Upper lobe of left lung (tissue), 6 donors: ENCODE data around the gene MYPOP. TPM values are rescaled to one million over a fixed set of nuclear protein-coding genes. Genes with fewer than 3 reads are reported as not detected.

Experiments
- ATAC-seq, 2 donors: fragments of 200-7000 bp; cut with Tn5 transposase; one replicate each; pipeline ENCODE4 v1.9.1; 2022; ENCODE audit warnings: mild to moderate bottlenecking in 2 of 2, moderate library complexity in 2 of 2; ENCODE audit not compliant: low FRiP score in 2 of 2
- DNase-seq, 2 donors: peaks; one replicate each; pipeline ENCODE4 v3.0.0-alpha.2; 2019 to 2020
- H3K27ac ChIP-seq, 4 donors: fragments of 200-600 bp; sonication (generic); one replicate each; pipeline ENCODE4 v1.5.1; 2016 to 2019
- H3K27me3 ChIP-seq, 4 donors: fragments of 200-600 bp; sonication (generic); one replicate each; pipeline ENCODE4 v1.5.1; 2017 to 2019
- H3K36me3 ChIP-seq, 4 donors: fragments of 200-600 bp; sonication (generic); one replicate each; pipeline ENCODE4 v1.5.1; 2016 to 2019
- H3K4me1 ChIP-seq, 4 donors: fragments of 200-600 bp; sonication (generic); one replicate each; pipeline ENCODE4 v1.5.1; 2018 to 2019
- H3K4me3 ChIP-seq, 4 donors: fragments of 200-600 bp; sonication (generic); one replicate each; pipeline ENCODE4 v1.5.1; 2017 to 2019; ENCODE audit warnings: mild to moderate bottlenecking in 2 of 4, moderate library complexity in 1 of 4
- H3K9me3 ChIP-seq, 4 donors: fragments of 200-600 bp; sonication (generic); one replicate each; pipeline ENCODE4 v1.5.1; 2018 to 2019
- CTCF ChIP-seq, 6 experiments: fragments of 450-650 bp in 4 of 6; fragments of 200-600 bp in 2 of 6; sonication (generic) in 2 of 6; IDR thresholded peaks; one replicate each; pipeline ENCODE4 v1.5.1; 2016 to 2019; ENCODE audit warnings: antibody characterized with exemption in 6 of 6
- EP300 ChIP-seq, 4 donors: sonication (generic); formaldehyde crosslinking; IDR thresholded peaks; one replicate each; pipeline ENCODE4 v1.5.1; 2017; ENCODE audit warnings: antibody characterized with exemption in 4 of 4, control low read depth in 2 of 4
- POLR2A ChIP-seq, 4 donors: fragments of 450-650 bp; IDR thresholded peaks; one replicate each; pipeline ENCODE4 v1.5.1; 2016 to 2017; ENCODE audit warnings: antibody characterized with exemption in 4 of 4, mild to moderate bottlenecking in 2 of 4
- POLR2AphosphoS5 ChIP-seq, 2 donors: sonication (generic); formaldehyde crosslinking; IDR thresholded peaks; one replicate each; pipeline ENCODE4 v1.5.1; 2017; ENCODE audit warnings: antibody characterized with exemption in 2 of 2
- WGBS, 2 donors: methylation state at CpG; one replicate each; pipeline ENCODE4 v1.1.5; 2017 to 2018; 5-methylcytosine and 5-hydroxymethylcytosine counted together
- total RNA-seq, 6 donors: library from RNA; depleted of rRNA in 4 of 6; stranded (reverse); fragments of >200 nt in 4 of 6; gene quantifications; one replicate each; pipeline versions ENCODE4 v1.1.0 to v1.2.1, GENCODE V29; 2016 to 2021
- donor health status: DM: no; HTN: no; CAD: no; lungs with moderate emphysema.
- donor health status: DM: no; HTN: yes; CAD: no; lungs with severe emphysema.

MYPOP gene
- total RNA-seq, 6 donors from 2014 or later: 2.3 to 13.6 (median 9.2) TPM

- H3K27me3 ChIP-seq: no peaks in the 10 kb centered on the region
- no peaks in the 10 kb centered on the region for H3K4me1 ChIP-seq
- no peaks in the 10 kb centered on the region for H3K9me3 ChIP-seq
- no peaks in the 10 kb centered on the region for H3K36me3 ChIP-seq
- H3K4me3 ChIP-seq: no peak overlapping the region
- H3K27ac ChIP-seq: no peak overlapping the region
- ATAC-seq (no peak), DNase-seq (no peak)
- TF ChIP-seq POLR2A (IDR thresholded peaks at IDR 0.05) (no peak), POLR2AphosphoS5 (IDR thresholded peaks at IDR 0.05) (no peak), CTCF (IDR thresholded peaks at IDR 0.05) (no peak), EP300 (IDR thresholded peaks at IDR 0.05) (no peak)
- 66 to 80% methylated on average over 8 of the region's 8 CpGs for WGBS, 2 donors
Measured at GRCh38 chr19:45911291-45911690, 8.9 kb upstream of the MYPOP start.

GRCh38 chr19:45908956-45909355 is 6.5 kb upstream of the MYPOP start:
- Histone ChIP-seq H3K36me3 (no peaks in the 10 kb centered on the region), H3K4me1 (no peaks in the 10 kb centered on the region), H3K4me3 (no peak overlapping the region), H3K9me3 (no peaks in the 10 kb centered on the region), H3K27ac (no peak overlapping the region), H3K27me3 (no peaks in the 10 kb centered on the region)
- TF ChIP-seq CTCF (IDR thresholded peaks at IDR 0.05) (no peak), EP300 (IDR thresholded peaks at IDR 0.05) (no peak), POLR2A (IDR thresholded peaks at IDR 0.05) (no peak), POLR2AphosphoS5 (IDR thresholded peaks at IDR 0.05) (no peak)
- WGBS, 2 donors: 73 to 74% methylated on average over 5 of the region's 5 CpGs
- ATAC-seq: no peak
- DNase-seq: no peak

GRCh38 chr19:45906221-45906620 is 3.8 kb upstream of the MYPOP start:
- H3K9me3 ChIP-seq: no peaks in the 10 kb centered on the region
- TF ChIP-seq POLR2A (IDR thresholded peaks at IDR 0.05) (no peak), EP300 (IDR thresholded peaks at IDR 0.05) (no peak), POLR2AphosphoS5 (IDR thresholded peaks at IDR 0.05) (no peak), CTCF (IDR thresholded peaks at IDR 0.05) (no peak)
- 90 to 91% methylated on average over 3 of the region's 3 CpGs for WGBS, 2 donors
- no peaks in the 10 kb centered on the region for H3K27me3 ChIP-seq
- no peak for ATAC-seq
- no peak overlapping the region for H3K27ac ChIP-seq
- no peak overlapping the region for H3K4me3 ChIP-seq
- H3K4me1 ChIP-seq: peaks cover 8 to 18% (median 13%) of the 10 kb centered on the region in 4 donors
- no peak for DNase-seq
- H3K36me3 ChIP-seq: no peaks in the 10 kb centered on the region

- Histone ChIP-seq H3K4me3 (no peak overlapping the region), H3K27me3 (no peaks in the 10 kb centered on the region), H3K4me1 (peaks cover 12 to 30% (median 18%) of the 10 kb centered on the region in 4 donors), H3K27ac (no peak overlapping the region), H3K9me3 (no peaks in the 10 kb centered on the region), H3K36me3 (no peaks in the 10 kb centered on the region)
- ATAC-seq: no peak
- no peak for DNase-seq
- WGBS, 2 donors: 77 to 81% methylated on average over 10 of the region's 10 CpGs
- no peak for TF ChIP-seq CTCF (IDR thresholded peaks at IDR 0.05)
- no peak for TF ChIP-seq EP300 (IDR thresholded peaks at IDR 0.05)
- no peak for TF ChIP-seq POLR2A (IDR thresholded peaks at IDR 0.05)
- no peak for TF ChIP-seq POLR2AphosphoS5 (IDR thresholded peaks at IDR 0.05)
Measured at GRCh38 chr19:45905011-45905410, 2.6 kb upstream of the MYPOP start.
